ENCODE measurements around the gene NFATC2IP.
"Not testable (repeated sequence)": the region's sequence is repeated elsewhere in the genome, so short reads cannot be mapped to it uniquely, and the experiment has no call there.

The NFATC2IP gene

DNA sequence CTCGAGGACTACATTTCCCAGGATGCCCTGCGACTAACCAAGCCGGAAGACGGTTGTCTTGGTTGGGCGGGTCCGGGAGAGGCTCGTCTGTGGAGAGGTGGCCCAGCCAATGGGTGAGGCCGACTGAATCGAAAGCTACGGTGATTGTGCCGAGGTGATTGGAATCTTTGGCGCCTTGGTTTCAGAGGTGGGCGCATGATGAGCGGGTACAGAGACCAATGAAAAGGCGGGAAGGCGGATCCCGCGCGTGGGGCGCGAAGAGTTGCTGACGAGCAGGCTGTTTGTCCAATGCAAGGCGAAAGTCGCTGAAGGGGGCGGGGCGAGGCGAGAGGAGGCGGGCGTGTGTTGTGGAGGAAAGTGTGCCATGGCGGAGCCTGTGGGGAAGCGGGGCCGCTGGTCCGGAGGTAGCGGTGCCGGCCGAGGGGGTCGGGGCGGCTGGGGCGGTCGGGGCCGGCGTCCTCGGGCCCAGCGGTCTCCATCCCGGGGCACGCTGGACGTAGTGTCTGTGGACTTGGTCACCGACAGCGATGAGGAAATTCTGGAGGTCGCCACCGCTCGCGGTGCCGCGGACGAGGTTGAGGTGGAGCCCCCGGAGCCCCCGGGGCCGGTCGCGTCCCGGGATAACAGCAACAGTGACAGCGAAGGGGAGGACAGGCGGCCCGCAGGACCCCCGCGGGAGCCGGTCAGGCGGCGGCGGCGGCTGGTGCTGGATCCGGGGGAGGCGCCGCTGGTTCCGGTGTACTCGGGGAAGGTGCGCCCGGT lies at the start of gene NFATC2IP:
NFATC2IP (plus strand) TSS at position 290 of the 762 bp plus-strand sequence; CDS start at position 365, 75 bp downstream.
- peak; percentile 97 for DNase-seq

DNA sequence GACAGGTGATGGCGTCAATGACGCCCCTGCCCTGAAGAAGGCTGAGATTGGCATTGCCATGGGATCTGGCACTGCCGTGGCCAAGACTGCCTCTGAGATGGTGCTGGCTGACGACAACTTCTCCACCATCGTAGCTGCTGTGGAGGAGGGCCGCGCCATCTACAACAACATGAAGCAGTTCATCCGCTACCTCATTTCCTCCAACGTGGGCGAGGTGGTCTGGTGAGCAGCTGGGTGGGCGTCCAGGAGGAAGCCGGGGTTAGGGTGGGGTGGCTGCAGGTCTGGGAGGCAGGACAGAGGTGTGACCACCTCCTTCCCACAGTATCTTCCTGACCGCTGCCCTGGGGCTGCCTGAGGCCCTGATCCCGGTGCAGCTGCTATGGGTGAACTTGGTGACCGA lies 48.9 kb upstream of the NFATC2IP start:
- DNase-seq, result no peak

DNA sequence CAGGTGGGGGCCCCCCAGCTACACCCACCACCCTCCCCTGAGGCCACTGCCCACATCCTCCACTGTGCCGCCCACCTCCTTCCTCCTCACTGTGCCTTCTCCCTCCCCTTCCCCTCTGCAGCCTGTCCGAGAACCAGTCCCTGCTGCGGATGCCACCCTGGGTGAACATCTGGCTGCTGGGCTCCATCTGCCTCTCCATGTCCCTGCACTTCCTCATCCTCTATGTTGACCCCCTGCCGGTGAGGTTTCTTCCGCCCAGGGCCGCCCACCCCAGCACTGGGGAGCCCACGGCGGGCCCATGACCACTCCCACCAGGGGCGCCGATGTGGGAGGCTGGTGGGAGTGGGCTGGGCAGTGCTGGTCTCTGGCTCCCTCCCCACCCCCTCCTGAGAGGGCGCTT lies 47.8 kb upstream of the NFATC2IP start:
- DNase-seq, result no peak

- DNase-seq, result no peak
These were observed 47.2 kb upstream of the NFATC2IP start for GRCh38 chr16:28903344-28904042.

DNA sequence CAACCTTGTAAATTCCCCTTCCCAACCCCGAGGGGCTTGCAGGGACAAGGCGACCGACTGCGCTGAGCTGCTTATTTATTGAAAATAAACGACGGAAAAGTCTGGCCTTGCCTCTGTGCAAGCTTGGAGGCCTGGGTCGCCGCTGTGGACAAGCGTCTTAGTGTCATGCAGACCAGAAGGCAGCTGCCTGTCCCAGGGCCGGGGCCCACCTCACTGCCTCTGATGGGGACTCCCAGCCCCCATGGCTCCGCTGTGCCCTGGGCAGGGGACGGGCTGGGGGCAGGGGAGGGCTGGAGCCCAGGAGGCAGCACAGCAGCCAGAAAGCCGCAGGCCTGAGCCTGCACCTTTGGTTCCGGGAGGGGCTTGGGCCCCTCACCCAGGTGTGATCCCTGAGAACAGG lies 46.4 kb upstream of the NFATC2IP start:
- no peak for DNase-seq

GRCh38 chr16:28904828-28905227 lies 45.9 kb upstream of the NFATC2IP start:
- no peak for DNase-seq

- DNase-seq, result no peak
These were observed 45.4 kb upstream of the NFATC2IP start for GRCh38 chr16:28905229-28905754.

DNA sequence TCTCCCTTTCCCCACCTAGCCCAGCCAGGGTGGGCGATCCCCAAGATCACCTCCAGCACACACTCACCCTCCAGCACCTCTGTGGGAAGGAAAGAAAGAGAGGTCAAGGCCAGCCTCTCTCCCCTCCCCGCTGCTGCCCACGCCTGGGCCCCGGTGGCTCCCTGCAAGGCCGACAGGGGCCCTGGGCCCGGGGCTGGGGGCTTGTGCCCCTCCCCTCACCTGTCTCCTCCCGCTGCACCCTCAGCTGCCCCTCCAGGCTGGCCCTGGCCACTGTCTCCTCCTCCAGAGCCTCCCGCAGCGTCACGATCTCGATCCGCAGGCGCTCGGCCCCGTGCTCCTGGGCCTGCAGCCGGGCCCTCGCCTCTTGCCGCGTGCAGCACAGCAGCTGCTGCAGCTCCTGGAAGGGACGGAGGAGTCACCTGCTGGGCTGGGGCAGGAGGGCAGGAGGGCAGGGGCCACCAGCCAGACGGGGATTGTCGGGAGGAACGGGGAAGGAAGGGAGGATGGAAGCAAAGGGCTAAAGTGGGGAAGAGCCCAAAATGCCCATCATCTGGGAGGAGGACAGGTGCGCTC lies 44.9 kb upstream of the NFATC2IP start:
- no peak for DNase-seq

DNA sequence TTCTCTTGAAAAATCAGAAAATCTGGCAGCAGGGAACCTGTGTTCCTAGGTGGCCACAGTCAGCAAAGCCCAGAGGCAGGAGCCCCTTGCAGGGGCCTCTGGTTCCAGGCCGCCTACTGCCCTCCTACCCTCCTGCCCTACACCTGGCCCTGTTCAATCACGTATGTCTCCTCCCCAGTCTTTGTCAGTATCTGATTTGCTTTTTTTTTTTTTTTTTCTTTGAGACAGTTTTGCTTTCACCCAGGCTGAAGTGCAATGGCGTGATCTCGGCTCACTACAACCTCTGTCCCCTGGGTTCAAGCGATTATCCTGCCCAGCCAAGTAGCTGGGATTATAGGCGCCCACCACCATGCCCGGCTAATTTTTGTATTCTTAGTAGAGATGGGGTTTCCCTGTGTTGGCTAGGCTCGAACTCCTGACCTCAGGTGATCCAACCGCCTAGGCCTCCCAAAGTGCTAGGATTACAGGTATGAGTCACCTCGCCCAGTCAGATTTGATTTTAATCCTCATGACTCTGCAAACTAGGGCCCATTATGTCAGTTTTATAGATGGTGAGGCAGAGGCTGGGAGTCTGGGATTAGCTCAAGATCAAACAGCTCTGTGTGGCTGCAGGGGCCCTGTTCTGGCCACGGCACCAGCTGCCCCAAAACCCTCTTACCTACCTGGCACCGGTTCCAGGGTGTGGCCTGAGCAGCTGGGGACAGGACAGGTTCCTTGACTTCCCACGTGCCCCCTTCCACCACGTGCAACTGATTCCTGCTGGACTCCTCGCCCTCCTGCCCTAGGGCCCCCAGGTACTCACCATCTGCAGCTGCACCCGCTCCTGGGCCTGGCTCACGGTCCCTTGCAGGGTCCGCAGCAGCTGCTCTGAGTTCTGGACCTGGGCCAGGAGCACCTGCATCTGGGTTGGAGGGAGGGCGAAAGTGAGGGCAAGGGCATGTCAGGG lies 40.4 kb upstream of the NFATC2IP start:
- DNase-seq, result no peak

- DNase-seq, result no peak
These were observed 38.2 kb upstream of the NFATC2IP start for GRCh38 chr16:28912558-28912957.

DNA sequence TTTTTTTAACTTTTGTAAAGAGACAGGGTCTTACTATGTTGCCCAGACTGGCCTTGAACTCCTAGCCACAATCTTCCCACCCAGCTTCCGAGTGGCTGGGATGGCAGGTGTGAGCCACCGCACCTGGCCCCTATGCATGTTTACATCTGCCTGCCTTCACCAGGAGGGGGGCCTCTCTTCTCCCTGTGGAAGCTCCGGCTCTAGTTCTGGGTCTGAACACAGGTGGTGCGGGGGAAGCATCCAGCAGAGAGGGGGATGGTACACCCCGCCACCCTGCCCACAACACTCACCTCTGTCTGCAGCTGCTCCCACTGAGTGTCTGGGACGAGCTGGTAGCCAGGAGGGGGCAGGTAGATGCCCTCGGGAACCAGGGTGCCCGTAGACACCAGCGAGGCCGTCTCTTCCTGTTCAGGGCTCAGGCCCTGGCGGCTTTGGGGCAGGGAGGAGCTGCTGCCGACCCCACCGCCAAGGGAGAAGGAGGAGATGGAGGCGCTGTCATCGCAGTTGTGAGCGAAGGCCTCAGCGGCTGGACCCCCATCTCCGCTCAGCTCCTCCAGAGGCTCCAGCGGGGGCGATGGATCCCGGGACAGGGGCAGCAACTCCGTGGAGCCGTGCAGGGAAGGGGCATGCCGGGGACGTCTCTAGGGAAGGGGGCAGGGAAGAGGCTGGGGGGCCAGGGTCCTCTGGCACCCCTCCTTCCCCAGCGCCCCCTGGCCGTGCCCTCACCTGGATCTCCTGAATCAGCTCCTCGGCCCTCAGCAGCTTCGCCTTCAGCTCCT lies 36.6 kb upstream of the NFATC2IP start:
- DNase-seq, result no peak

- DNase-seq, result no peak
These were observed 35.6 kb upstream of the NFATC2IP start for GRCh38 chr16:28915181-28915580.

GRCh38 chr16:28917095-28917494 lies 33.6 kb upstream of the NFATC2IP start:
- no peak for DNase-seq

DNA sequence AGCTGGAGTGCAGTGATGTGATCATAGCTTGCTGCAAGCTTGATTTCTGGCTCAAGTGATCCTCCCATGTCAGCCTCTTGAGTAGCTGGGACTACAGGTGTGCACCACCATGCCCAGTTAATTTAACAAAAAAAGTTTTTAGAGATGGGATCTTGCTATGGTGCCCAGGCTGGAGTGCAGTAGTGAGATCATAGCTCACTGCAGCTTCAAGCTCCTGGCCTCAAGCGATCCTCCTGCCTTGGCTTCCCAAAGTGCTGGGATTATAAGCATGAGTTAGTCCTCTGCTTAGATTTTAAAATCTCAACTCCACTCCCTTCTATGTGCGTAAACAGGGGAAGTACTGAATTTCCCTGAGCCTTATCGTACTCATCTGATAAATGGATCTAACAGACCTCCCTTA lies 32.0 kb upstream of the NFATC2IP start:
- no peak for DNase-seq

GRCh38 chr16:28923231-28923587 lies 27.5 kb upstream of the NFATC2IP start:
- no peak for DNase-seq

- no peak for DNase-seq
These were observed 26.9 kb upstream of the NFATC2IP start for GRCh38 chr16:28923652-28924398.

GRCh38 chr16:28924399-28924761 lies 26.4 kb upstream of the NFATC2IP start:
- DNase-seq, result no peak

GRCh38 chr16:28924762-28925385 lies 25.9 kb upstream of the NFATC2IP start, which contains the start of gene RABEP2:
Gene RABEP2 (minus strand): TSS chr16:28925238. CDS start chr16:28925163, 75 bp downstream.
- DNase-seq, result peak; percentile 75

DNA sequence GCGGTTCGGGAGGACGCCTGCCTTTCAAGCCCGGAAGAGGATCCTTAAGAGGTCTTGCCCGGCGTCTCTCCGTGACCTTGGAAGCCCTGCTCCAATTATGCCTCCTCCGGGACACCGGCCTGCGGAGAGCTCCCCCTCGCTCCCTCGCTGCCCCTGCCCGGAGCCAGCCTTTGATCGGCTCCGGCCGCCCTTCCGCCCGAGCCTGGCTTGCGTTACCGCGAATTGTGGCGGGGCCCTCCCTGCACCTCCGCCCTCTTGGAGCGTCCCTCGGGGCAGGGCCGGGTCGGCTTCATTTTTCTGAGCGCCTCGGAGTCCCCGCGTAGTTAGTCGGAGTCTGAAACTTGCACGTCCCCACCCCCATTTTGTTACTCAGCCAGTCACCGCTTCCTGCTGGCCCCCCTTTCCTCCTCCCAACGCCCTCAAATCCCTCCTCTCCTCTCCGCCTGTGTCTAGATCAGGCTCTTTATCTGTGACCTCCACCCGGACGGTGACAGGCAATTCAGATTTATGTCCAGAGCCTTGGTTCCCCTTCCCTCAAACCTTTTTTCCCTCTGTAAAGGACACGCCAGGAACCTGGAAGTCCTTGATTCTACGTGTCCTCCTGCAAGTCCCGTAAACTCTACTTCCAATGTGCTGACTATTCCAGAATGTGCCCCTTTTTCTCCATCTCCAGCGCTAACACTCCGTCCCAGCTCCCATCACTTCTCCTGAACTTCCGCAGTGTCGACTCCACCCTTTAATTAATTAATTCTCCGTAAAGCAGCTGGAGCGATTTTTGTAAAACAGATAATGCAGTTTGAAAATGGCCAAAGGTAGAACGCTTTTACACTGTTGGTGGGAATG lies 25.1 kb upstream of the NFATC2IP start:
- DNase-seq, result no peak

DNA sequence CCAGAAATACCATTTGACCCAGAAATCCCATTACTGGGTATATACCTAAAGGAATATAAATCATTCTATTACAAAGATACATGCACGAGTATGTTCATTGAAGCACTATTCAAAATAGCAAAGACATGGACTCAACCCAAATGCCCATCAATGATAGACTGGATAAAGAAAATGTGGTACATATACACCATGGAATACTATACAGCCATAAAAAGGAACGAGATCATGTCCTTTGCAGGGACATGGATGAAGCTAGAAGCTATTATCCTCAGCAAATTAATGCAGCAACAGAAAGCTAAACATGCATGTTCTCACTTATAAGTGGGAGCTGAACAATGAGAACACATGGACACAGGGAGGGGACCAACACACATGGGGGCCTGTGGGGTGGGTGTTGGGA lies 24.5 kb upstream of the NFATC2IP start:
- not testable (repeated sequence) for DNase-seq

Measured in NCI-H1436 treated with DMSO at 0.1 percent for 48 hours (cell line).